Measurements from ENCODE around the gene DDX39A.
"Not testable (repeated sequence)": the region's sequence is repeated elsewhere in the genome, so short reads cannot be mapped to it uniquely, and the experiment has no call there.

Gene DDX39A

DNA sequence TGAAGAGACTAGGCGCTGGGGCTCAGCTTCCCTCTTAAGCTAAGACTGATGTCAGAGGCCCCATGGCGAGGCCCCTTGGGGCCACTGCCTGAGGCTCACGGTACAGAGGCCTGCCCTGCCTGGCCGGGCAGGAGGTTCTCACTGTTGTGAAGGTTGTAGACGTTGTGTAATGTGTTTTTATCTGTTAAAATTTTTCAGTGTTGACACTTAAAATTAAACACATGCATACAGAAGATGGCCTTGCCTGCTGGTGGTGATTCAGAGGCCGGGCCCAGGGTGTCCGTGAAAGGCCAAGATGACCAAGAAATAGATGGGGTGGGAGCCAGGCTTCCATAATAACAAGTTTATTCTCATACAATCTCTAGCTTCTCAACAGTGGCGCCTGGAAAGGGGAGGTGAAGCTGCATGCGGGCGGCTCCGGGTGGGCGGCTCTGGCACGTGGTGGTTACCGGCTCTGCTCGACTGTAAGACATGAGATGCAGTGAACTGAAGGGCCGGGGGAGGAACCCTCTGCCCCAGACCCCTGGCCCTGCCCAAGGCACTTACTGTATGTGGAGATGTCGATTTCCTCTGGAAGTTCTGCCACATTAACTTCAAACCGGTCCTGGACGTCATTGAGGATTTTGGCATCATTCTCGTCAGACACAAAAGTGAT, 10.5 kb downstream of the DDX39A start:
- no peak for DNase-seq (ENCODE audit: low spot score)

DNA sequence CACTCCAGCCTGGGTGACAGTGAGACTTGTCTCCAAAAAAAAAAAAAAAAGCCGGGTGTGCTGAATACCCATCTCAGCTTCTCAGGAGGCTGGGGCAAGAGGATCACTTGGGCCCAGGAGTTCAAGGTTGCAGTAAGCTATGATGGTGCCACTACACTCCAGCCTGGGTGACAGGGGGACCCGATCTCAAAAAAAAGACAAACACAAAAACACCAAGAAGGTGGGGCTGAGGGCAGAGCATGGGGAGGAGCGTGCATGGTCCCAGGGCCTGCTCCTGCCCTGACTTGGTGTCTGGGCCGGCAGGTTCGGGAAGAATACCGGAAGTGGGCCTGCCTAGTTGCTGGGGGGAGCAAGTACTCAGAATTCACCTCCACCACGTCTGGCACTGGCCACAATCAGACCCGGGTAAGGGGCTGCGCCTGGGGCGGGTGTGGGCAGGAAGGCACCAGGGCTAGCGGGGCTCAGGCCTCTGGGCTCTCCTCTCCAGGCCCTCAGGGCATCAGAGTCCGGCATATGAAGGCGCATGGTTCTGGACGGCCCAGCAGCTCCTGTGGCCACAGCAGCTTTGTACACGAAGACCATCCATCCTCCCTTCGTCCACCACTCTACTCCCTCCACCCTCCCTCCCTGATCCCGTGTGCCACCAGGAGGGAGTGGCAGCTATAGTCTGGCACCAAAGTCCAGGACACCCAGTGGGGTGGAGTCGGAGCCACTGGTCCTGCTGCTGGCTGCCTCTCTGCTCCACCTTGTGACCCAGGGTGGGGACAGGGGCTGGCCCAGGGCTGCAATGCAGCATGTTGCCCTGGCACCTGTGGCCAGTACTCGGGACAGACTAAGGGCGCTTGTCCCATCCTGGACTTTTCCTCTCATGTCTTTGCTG, 11.3 kb downstream of the DDX39A start:
- DNase-seq (ENCODE audit: low spot score) = no peak

DNA sequence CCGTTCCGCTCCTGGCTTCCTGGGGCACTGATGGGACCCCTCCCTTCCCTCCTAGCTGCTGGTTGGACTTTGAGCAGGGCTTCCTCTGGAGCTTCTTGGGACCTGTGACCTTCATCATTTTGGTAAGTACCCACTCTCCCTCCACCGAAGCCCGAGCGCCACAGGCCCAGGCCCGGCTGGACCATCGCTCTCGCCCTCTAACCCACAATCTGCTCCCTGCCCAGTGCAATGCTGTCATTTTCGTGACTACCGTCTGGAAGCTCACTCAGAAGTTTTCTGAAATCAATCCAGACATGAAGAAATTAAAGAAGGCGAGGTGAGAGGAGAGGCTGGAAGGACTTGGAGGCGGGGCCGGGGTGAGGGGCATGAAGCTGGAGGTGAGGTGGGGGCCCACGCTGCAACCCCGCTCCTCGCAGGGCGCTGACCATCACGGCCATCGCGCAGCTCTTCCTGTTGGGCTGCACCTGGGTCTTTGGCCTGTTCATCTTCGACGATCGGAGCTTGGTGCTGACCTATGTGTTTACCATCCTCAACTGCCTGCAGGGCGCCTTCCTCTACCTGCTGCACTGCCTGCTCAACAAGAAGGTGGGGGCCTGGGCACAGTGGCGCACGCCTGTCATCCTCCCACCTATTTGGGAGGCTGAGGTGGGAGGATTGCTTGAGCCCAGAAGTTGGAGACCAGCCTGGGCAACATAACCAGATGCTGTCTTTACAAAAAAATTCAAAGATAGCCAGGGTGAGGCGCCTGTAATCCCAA, 12.3 kb downstream of the DDX39A start:
- DNase-seq (ENCODE audit: low spot score) = no peak

DNA sequence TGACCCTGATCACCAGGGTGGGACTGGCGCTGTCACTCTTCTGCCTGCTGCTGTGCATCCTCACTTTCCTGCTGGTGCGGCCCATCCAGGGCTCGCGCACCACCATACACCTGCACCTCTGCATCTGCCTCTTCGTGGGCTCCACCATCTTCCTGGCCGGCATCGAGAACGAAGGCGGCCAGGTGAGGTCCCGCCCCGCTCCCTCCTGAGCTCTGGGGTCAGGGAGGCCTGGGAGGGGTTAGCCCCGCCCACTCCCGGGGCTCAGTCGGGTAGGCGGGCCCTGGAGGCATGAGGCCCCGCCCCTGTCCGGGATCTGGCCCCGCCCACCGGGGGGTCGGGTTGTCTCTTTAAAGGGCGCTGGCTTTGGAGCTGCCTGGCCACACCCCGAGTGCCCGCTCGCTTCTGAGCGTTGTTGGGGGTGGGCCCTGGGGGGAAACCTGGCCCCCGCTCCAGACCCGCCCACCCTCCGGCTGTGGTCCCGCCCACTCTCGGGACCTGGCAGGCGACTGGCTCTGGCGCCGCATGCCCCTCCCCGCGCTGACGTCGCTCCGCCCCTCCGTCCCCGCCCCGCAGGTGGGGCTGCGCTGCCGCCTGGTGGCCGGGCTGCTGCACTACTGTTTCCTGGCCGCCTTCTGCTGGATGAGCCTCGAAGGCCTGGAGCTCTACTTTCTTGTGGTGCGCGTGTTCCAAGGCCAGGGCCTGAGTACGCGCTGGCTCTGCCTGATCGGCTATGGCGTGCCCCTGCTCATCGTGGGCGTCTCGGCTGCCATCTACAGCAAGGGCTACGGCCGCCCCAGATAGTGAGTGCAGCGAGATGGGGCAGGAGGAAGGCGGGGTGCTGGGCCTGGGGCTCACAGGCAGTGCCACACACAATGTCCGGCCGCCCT, 13.1 kb downstream of the DDX39A start:
- peak; percentile 100 for DNase-seq (ENCODE audit: low spot score)

DNA sequence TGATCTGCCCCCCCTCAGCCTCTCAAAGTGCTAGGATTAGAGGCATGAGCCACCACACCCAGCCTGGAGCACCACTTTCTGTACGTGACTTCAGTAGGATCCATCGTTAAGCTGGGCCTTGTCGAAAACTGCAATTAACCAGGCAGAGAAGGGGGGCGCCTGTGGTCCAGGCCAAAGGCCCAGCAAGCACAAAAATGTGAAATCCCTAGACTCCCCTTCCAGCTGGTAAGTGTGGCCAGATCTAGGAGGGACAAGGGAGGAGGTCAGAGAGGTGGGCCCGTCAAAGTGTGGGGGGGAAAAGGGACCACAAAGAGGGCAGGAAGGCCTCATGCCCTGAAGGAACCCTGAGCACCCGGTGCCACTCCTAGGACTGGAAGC, 13.8 kb downstream of the DDX39A start:
- DNase-seq (ENCODE audit: low spot score) = peak; percentile 66

DNA sequence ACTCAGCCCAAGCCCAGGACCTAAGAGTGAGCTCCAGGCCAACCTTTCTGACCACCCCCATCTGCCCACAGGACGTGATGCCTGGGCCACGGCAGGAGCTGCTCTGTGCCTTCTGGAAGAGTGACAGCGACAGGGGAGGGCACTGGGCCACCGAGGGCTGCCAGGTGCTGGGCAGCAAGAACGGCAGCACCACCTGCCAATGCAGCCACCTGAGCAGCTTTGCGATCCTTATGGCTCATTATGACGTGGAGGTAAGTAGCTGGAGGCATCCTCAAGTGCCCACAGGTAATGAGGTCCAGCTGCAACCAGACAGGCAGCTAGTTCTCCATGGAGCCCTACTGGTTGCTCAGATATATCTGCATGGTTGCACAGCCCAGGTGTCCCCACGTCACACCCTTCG, 14.8 kb downstream of the DDX39A start:
- no peak for DNase-seq (ENCODE audit: low spot score)

DNA sequence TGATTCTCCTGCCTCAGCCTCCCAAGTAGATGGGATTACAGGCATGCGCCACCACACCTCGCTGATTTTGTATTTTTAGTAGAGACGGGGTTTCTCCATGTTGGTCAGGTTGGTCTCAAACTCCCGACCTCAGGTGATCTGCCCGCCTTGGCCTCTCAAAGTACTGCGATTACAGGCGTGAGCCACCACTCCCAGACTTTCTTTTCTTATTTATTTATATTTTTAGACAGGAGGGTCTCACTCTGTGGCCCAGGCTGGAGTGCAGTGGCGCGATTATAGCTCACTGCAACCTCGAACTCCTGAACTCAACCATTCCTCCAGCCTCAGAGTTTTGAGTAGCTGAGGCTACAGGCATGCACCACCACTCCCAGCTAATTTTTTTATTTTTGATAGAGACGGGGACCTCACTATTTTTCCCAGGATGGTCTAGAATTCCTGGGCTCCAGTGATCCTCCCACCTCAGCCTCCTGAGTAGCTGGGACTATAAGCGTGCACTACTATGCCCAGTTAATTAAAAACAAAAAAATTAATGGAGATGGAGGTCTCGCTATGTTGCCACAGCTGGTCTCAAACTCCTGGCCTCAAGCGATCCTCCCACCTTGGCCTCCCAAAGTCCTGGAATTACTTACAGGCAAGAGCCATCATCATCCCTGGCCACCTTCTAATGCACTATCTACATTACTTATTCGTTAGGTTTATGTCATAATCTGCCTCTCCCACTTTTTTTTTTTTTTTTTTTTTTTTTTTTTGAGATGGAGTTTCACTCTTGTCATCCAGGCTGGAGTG, 15.8 kb downstream of the DDX39A start:
- DNase-seq (ENCODE audit: low spot score) = not testable (repeated sequence)

DNA sequence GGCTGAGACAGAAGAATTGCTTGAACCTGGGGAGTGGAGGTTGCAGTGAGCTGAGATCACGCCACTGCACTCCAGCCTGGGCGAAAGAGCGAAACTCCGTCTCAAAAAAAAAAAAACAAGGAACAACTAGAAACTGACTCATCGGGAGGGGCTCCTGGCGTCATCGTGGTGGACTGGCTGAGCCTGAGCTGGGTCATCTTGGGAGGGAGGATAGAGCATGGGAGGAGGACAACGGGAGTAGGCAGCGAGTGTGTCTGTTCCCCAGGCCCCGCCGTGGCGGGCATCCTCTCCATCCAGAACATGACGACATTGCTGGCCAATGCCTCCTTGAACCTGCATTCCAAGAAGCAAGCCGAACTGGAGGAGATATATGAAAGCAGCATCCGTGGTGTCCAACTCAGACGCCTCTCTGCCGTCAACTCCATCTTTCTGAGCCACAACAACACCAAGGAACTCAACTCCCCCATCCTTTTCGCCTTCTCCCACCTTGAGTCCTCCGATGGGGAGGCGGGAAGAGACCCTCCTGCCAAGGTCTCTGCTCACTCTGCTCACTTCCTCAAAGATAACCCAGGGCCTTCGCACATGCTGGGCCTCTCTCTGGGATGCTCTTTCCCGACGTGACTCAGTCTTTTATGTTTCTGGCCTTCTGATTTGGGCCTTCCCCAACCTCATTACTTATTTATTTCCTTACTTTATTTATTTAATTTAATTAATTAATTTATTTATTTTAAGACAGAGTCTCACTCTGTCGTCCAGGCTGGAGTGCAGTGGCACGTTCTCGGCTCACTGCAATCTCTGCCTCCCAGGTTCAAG, 16.6 kb downstream of the DDX39A start:
- no peak for DNase-seq (ENCODE audit: low spot score)

DNA sequence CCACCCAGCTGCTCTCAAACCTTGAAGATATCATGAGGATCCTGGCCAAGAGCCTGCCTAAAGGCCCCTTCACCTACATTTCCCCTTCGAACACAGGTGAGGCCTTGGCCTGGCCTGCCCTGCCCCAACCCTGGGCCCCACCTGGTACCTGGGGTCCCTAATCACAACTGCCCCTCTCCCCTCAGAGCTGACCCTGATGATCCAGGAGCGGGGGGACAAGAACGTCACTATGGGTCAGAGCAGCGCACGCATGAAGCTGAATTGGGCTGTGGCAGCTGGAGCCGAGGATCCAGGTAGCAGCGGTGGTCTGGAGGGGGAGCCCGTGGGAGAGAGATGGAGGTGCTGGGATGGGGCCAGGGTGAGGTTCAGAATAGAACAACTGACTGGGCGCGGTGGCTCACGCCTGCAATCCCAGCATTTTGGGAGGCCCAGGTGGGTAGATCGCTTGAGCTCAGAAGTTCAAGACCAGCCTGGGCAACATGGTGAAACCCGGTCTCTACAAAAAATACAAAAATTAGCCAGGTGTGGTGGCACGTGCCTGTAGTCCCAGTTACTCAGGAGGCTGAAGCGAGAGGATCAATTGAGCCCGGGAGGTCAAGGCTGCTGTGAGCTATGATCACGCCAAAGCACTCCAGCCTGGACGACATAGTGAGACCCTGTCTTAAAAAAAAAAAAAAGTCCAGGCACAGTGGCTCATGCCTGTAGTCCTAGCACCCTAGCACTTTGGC, 17.5 kb downstream of the DDX39A start:
- DNase-seq (ENCODE audit: low spot score) = no peak

DNA sequence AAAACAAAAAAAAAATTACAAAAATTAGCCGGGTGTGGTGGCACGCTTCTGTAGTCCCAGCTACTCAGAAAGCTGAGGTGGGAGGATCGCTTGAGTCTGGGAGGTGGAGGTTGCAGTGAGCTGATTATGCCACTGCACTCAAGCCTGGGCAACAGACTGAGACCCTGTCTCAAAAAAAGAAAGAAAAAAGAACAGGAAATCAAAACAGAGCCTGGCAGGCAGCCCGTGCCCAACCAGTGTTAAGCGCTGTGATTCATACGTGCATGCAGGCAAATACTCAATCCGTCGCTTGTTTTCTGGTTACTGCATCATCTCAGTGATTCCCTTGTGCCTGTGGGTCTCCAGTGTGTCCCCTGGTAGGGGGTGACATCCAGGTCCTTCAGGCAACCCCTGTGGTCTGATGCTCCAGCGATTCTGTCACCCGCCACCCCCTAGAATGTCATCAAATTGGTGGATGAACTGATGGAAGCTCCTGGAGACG, 18.1 kb downstream of the DDX39A start:
- no peak for DNase-seq (ENCODE audit: low spot score)

DNA sequence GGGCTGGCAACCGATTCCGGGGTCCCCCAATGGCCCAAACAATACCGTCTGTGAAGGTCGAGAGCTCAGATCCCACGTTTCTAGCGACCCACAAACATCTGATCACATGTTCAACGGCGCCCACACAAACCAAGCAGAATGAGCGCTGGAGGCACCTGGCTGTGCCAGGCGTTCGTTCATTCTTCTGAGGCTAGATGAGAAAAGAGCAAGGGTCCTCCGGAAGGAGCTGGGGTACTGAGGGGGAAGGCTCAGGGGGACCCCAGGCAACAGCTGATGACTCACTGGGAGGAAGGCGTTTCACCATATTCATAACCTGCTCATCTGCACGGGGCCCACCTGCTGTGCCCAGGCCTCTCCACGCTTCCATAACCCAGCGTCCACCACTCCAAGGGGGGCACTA, 22.0 kb downstream of the DDX39A start:
- not testable (repeated sequence) for DNase-seq (ENCODE audit: low spot score)

DNA sequence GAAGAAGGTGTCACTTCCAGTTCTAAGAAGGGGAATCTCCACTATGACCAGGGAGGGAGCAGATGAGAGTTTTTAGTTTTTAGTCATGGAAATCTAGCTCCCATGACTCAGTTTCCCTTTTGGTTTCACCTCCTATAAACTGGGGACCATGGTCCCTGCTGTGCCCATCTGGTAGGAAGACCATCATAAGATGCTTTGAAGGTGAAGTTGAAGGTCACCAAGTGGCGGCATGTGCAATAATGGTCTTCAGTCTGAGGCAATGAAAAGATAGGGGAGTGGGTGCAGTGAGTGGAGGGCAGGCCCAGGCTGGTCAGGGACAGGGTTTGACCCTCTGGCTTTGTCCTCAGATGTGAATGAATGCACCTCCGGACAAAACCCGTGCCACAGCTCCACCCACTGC, 22.4 kb downstream of the DDX39A start:
- not testable (repeated sequence) for DNase-seq (ENCODE audit: low spot score)

DNA sequence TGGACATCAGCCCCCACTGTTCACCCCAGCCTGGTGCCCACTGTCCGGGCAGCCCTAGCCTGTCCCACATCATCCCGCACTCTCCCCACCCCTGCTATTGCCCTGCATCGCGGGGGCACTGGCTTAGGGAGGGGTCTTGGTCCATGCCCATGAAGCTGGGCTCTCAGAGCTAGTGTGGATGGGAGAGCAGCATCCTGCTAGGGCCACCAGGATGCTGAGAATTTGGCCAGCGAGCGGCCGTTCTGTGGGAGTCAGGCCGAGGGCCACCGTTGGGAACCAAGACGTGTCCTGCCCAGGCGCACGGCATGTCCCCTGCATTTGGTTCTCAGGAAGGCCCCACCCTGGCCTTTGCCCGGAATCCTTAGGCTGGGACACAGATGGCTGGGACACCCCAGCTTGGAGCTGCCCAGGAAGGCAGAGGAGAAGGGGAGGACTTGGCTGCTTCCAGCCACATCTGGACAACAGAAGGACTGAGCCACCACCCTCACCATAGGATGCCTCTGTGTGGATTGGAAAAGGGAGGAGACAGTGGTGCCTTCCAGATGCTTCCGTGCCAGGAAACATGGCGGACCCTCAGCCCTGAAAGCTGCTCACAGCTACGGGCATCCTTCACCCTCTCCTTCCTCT, 23.3 kb downstream of the DDX39A start:
- DNase-seq (ENCODE audit: low spot score) = no peak

DNA sequence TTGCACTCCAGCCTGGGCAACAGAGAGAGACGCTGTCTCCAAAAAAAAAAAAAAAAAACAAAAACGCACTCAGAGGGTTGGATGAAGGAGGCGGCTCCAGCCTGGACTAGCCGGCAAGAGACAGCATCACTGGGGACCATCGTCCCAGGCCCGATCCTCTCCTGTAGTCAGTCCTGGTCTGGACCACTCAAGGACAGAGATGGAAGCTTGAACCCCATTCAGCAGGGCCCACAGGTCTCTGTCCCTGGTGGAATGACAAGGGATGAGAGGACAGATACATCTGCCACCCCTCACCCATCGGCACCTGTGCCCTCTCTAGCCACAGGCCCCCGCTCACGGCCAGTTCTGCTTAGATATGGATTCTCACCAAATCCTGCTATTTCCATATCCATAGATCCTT, 23.9 kb downstream of the DDX39A start:
- DNase-seq (ENCODE audit: low spot score) = no peak

DNA sequence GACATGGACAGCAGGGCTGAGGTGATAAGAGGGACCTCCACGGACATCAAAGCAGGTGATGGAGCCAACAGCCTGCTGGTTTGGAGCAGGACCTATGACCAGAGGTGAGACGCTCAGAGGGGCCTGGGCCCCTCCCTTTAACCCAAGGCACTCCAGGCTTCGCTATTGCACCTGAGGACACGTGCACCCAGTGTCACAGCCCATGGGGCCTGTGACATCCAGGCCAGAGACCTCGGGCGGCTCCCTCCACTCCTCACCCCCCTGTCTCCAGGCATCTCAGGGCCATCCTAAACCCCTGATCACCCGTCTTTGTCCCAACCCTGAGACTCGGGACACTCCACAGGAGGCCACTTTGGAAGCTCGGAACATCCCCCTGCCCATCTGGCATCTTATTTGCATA, 25.0 kb downstream of the DDX39A start:
- no peak for DNase-seq (ENCODE audit: low spot score)

DNA sequence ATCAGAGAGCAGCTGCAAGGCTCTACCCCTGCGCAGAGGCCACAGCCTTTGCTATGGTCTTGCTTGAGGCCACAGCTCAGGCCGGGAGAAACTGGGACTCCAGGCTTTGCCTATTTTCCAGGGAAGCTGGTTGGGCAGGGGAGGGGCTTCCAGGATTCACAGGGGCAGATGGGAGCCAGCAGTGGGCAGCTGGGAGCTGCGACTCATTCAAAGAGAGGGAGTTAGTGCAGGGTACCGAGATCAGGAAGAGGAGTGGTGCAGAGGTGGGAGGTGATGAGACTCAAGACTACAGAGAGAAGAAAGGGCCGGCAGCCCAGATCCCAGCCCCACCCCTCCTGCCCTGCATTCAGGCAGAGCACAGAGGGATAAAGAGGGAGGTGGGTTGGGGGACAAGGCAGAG, 25.8 kb downstream of the DDX39A start:
- DNase-seq (ENCODE audit: low spot score) = no peak

DNA sequence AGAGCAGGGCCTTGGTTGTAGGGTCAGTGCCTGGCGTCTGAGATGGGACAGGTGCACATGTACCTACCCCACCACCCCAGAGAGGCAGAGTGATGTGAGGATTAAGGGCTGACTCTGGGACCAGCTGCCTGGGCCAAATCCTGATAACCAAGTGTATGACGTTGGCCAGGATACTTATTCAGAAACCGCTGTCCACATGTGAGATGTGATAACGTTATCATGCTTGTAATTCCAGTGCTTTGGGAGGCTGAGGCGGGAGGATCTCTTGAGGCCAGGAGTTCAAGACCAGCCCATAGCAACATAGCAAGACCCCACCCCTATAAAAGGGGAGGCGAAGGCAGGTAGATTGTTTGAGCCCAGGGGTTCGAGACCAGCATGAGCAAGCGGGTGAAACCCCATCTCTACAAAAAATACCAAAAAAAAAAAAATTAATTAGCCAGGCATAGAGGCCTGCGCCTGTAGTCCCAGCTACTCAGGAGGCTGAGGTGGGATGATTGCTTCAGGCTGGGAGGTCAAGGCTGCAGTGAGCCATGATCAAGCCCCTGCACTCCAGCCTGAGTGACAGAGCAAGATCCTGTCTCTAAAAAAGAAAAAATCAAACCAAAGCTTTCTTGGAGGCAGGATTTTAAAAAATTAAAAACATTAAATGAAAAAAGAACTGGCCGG, 27.9 kb downstream of the DDX39A start:
- DNase-seq (ENCODE audit: low spot score) = no peak

DNA sequence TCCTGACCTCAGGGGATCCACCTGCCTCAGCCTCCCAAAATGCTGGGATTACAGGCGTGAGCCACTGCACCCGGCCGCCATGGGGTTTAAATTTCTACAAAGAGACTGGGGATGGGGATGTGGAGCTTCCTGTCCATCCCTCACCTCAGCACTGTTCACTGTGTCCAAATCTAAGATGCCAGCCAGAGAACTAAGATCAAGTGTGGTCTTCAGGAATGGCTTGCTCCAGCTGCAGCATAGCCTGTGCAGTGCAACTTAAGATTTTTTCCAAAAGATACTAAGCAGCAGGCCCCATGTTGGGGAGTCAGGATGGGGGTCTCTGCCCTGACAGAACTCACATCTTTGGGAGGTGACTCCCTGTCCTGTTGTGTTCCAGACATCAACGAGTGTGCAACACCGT, 28.6 kb downstream of the DDX39A start:
- no peak for DNase-seq (ENCODE audit: low spot score)
